T-helper 9 cell (primary cell): ENCODE results near the gene RPL7A.
"Not testable (repeated sequence)": the region's sequence is repeated elsewhere in the genome, so short reads cannot be mapped to it uniquely, and the experiment has no call there.

ENCODE experiments used
- DNase-seq: peaks from one replicate; pipeline ENCODE4 v3.0.0-alpha.2; 2020

The RPL7A gene

GRCh38 chr9:133370685-133371084, 22.7 kb downstream of the RPL7A start:
- DNase-seq, result peak; percentile 35

GRCh38 chr9:133371261-133371711, 23.3 kb downstream of the RPL7A start:
- peak; percentile 60 for DNase-seq

GRCh38 chr9:133372144-133372543, 24.1 kb downstream of the RPL7A start:
- no peak for DNase-seq

DNA sequence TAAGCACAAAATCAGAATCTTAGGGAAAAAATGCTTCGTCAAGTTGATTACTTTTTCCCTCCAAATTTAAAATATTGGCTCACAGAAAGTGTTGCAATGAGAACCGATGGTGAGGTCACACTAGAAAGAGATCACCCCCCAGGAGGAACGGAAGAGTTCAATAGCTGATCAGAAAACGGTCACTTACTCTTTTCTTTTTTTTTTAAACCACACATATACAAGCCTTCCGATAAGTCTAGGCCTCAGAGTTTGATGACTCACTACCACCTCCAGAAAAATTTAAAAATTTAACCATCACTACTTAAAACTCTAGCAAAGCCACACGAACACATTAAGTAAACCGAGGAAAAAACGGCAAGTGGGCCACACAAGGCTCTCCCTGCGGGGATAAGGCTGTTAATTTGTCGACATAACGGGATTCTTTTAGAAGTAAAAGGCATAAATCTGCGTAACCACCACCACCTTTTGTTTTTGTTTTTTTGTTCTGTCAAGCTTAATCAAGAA, 26.6 kb downstream of the RPL7A start:
- no peak for DNase-seq

GRCh38 chr9:133375116-133375723, 27.2 kb downstream of the RPL7A start:
- DNase-seq, result no peak

GRCh38 chr9:133375724-133376654, 28.0 kb downstream of the RPL7A start, which contains the start of the genes STKLD1 and SURF4:
Gene STKLD1, plus strand, starts transcription at chr9:133376366. Its CDS starts 108 bp downstream, at chr9:133376474.
Gene SURF4, minus strand, starts transcription at chr9:133376060. Its CDS starts 91 bp downstream, at chr9:133375969.
- DNase-seq, result peak; percentile 90

GRCh38 chr9:133377280-133377679, 29.3 kb downstream of the RPL7A start:
- not testable (repeated sequence) for DNase-seq

- no peak for DNase-seq
Measured at GRCh38 chr9:133377721-133378216, 29.8 kb downstream of the RPL7A start.

DNA sequence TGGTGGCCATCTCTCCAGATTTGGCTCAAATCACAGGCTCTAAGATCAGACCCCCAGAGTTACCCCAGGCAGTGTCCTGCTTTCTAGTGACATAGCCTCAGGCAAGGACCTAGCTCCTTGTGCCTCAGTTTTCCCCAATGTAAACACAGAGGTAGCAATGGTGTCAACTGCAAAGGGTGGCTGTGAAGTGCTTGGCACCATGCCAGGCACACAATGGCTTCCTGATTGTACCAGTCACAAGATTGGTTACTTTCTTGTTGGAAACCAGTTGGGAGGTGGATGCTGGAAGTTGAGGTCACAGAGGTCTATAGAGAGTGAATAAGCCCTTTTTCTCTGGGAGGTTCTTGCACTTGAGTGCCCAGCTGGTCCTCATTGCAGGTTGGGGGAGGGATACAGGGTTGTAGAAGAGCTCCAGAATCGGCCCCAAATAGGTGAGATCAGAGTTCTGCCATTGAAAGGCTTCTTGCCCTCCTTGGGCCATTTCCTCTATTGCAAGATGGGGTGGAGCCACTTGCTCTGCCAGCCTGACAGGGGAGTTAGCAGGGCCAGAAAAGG, 30.5 kb downstream of the RPL7A start:
- DNase-seq, result no peak

- no peak for DNase-seq
Measured at GRCh38 chr9:133379153-133380086, 31.4 kb downstream of the RPL7A start.

DNA sequence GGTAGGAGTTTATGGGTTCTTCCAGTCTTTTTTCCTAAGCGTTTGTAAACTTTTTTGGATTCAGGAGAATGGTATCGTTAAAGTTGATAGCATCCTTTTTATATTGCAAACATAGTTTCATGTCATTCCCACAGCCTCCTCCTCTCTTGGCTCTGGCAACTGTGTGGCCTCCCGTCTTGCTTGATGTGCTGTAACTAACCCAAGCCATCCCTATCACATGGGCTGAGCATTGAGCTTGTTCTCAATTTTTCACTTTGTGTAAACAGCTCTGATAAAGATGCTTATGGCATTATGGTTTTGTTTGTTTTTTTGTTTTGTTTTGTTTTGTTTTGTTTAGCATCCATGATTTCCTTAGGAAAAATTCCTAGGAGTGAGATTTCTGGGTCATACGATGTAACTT, 32.7 kb downstream of the RPL7A start:
- no peak for DNase-seq

DNA sequence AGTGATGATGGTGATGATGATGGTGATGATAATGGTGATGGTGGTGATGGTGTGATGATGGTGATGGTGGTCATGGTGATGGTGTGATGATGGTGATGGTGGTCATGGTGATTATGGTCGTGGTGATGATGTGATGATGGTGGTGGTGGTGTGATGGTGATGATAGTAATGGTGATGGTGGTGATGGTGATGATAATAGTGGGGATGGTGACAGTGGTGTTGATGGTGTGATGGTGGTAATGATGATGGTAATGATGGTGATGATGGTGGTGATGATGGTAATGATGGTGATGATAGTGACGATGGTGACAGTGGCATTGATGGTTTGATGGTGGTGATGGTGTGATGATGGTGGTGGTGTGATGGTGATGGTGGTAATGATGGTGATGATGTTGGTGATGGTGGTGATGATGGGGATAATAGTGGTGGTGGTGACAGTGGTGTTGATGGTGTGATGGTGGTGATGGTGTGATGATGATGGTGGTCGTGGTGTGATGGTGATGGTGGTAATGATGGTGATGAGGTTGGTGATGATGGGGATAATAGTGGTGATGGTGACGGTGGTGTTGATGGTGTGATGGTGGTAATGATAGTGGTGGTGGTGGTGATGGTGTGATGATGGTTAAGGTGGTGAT, 34.6 kb downstream of the RPL7A start:
- DNase-seq, result no peak

DNA sequence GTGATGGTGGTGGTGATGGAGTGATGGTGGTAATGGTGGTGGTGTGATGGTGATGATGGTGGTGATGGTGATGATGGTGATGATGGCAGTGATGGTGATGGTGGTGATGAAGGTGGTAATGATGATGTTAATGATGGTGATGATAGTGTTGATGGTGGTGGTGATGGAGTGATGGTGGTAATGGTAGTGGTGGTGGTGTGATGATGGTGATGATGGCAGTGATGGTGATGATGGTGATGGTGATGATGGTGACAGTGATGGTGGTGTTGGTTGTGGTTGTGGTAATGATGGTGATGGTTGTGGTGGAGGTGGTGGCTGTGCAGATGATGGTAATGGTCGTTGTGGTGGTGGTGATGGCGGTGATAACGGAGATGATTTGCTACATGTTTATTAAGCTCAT, 35.4 kb downstream of the RPL7A start:
- DNase-seq, result no peak

DNA sequence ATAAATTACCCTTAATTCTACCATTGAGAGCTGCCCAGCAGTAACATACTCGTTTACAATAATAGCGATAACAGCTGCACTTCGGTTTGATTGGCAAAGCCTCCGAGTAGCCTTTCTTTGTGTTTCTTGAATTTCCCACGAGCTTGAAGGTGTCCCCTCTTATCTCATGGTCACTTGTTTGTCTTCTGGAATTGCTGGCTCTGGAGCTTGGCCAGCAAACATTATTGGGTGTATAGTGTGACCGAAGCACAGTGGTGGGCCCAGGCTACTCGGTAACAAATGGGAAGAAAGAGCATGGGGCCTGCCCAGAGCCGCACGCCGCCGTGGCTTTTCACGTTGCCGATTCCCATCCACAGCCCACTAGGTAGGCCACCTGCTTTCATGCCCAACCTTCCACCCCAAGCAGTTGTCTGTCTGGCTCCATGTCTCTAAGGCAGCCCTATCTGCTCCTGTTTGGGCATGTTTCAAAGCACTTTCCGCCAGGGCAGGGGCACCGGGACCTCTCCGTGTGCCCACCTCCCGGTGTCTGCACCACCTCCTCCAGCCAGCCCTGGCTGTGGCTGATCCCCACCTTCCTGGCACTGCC, 36.8 kb downstream of the RPL7A start:
- no peak for DNase-seq

DNA sequence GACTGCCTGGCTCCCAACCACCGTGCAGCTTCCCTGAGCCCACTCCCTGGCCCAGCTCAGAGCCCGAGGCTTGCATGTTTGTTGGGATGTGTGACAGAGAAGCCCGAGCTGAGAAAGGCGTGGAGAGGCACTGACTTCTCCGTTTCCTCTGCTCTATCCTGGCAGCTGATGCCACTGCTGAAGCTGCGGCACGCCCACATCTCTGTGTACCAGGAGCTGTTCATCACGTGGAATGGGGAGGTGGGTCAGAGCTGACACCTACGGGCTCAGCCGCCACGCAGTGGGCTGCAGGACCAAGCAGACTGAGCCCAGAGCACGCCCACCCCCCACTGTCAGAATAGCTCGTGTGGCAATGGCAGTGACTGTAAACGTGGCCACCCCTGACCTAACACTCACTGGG, 37.4 kb downstream of the RPL7A start:
- DNase-seq, result no peak

DNA sequence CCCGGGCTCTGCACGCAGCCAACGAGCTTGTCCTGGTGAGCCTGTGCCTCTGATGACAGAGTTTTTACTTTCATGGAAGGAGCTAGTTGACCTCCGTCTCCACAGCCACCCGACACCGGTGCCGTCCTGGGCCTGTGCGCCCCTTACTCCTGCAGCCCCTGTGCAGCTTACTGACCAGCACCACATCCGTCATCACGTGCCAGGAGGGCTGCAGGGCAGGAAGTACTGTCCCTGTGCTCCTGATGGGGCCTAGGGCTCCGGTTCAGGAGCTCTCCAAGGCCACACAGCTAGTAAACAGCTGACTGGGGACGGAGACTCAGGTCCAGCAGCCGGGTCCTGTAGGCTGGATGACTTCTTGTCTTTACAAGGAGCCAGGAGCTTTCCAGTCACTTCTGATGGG, 38.3 kb downstream of the RPL7A start:
- no peak for DNase-seq

- DNase-seq, result no peak
Measured at GRCh38 chr9:133387680-133388079, 39.7 kb downstream of the RPL7A start.

DNA sequence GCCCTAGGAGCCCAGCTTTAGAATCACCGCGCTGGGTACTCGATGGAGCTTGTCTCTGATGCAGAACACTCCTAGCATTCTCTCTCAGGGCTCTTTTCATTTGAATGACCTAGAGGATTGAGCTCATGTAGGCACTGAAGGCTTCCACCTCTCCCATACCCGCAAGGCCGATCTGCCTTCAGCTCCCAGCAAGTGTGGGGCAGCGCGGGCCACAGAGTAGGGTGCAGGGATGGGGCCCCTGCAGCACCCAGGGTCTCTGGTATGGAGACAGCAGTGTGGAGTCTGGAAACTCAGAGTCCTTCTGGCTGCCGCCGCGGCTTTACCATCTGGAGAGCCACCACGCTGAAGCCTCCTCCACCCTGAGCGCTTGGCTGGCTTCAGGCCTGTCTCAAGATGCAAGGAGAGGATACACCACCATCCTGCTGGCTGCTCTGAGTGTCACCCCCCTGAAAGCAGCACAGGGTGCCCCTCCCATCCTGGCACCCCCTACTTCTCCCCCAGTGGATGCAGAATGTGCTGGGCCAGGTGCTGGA, 41.1 kb downstream of the RPL7A start:
- no peak for DNase-seq

DNA sequence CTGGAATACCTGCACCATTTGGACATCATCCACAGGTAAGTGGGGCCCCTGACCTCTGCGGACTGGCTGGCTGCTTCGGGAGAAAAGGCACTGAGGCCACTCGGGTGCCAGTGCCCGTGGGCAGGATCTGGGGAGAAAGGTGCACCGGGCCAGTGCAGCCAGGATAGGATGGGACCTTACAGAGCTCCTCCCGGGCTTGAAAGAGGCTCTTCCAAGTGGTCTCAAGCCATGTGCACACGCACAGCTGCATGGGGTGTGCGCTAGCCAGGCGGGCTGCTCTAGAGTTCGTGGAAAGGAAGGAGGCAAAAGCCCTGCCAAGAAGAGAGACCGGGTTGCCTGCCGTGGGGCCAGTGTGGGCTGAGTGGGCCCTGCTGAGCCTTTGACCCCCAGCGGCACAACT, 41.5 kb downstream of the RPL7A start:
- no peak for DNase-seq

GRCh38 chr9:133390713-133391112, 42.7 kb downstream of the RPL7A start:
- DNase-seq, result no peak

GRCh38 chr9:133391449-133391848, 43.4 kb downstream of the RPL7A start:
- DNase-seq, result not testable (repeated sequence)
